Amniotic stem cell (primary cell): ENCODE data around the gene P2RX7.

Source experiments
- DNase-seq: peaks from one replicate; lab custom pipeline; 2025; lab: John Stamatoyannopoulos, UW

P2RX7 gene

GRCh38 chr12:121110211-121110940 is 22.3 kb upstream of the P2RX7 start:
- peak; percentile 54 for DNase-seq

- no peak for DNase-seq
Observed at GRCh38 chr12:121111684-121112083, 21.0 kb upstream of the P2RX7 start.

- no peak for DNase-seq
Observed at GRCh38 chr12:121112496-121112895, 20.2 kb upstream of the P2RX7 start.

- DNase-seq, result no peak
Observed at GRCh38 chr12:121113057-121113456, 19.6 kb upstream of the P2RX7 start.

- DNase-seq, result no peak
Observed at GRCh38 chr12:121114019-121114639, 18.5 kb upstream of the P2RX7 start.

GRCh38 chr12:121114806-121115205 is 17.9 kb upstream of the P2RX7 start:
- DNase-seq, result no peak

- no peak for DNase-seq
Observed at GRCh38 chr12:121115530-121115929, 17.1 kb upstream of the P2RX7 start.

- DNase-seq, result no peak
Observed at GRCh38 chr12:121116318-121117225, 16.1 kb upstream of the P2RX7 start.

- no peak for DNase-seq
Observed at GRCh38 chr12:121117226-121117777, 15.4 kb upstream of the P2RX7 start.

GRCh38 chr12:121120323-121120722 is 12.4 kb upstream of the P2RX7 start:
- no peak for DNase-seq

- no peak for DNase-seq
Observed at GRCh38 chr12:121120989-121121755, 11.5 kb upstream of the P2RX7 start.

GRCh38 chr12:121121805-121122204 is 10.9 kb upstream of the P2RX7 start:
- DNase-seq, result no peak

GRCh38 chr12:121123488-121123887 is 9.2 kb upstream of the P2RX7 start:
- DNase-seq, result no peak

- no peak for DNase-seq
Observed at GRCh38 chr12:121124402-121125109, 8.1 kb upstream of the P2RX7 start.

GRCh38 chr12:121127501-121127900 is 5.2 kb upstream of the P2RX7 start:
- no peak for DNase-seq

- no peak for DNase-seq
Observed at GRCh38 chr12:121128908-121129810, 3.5 kb upstream of the P2RX7 start.

GRCh38 chr12:121129811-121130147 is 2.9 kb upstream of the P2RX7 start:
- DNase-seq, result no peak

GRCh38 chr12:121130866-121131373 is 1.8 kb upstream of the P2RX7 start:
- no peak for DNase-seq

- DNase-seq, result no peak
Observed at GRCh38 chr12:121131941-121132341, 735 bp upstream of the P2RX7 start.

- DNase-seq, result no peak
Observed at GRCh38 chr12:121133838-121134237, 1.2 kb downstream of the P2RX7 start.
